C4-2B (cell line): ENCODE data around the gene MED6.

Experiments
- ZFX ChIP-seq: fragments of 450-650 bp; IDR thresholded peaks from 2 replicates; pipeline ENCODE4 v1.6.1; 2017
- TF ChIP-seq, protein P1 (sequence below): fragments of 450-650 bp; conservative IDR thresholded peaks from 2 replicates; pipeline ENCODE4 v1.5.1; 2017; ENCODE audit warnings: mild to moderate bottlenecking

DNA sequence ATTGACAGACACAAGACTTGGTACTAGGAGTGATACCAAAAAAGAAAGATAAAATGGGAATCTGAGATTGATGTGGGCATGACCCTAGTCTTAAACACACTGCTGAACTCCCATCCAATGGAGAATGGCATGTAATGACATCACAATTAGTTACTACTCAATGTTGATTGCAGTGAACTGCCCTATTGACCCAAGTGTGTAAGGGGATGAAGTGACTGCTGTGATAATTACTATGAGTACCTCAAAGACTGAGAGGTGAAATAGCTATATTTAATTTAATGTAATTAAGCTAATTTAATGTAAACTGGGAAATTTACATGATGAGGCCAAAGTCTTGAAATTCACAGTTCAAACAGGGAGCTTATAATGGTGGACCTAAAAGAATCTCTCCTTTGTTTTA is 65.6 kb downstream of the MED6 start, which contains the start of gene ADAM20:
- TF ChIP-seq, protein P1, sequence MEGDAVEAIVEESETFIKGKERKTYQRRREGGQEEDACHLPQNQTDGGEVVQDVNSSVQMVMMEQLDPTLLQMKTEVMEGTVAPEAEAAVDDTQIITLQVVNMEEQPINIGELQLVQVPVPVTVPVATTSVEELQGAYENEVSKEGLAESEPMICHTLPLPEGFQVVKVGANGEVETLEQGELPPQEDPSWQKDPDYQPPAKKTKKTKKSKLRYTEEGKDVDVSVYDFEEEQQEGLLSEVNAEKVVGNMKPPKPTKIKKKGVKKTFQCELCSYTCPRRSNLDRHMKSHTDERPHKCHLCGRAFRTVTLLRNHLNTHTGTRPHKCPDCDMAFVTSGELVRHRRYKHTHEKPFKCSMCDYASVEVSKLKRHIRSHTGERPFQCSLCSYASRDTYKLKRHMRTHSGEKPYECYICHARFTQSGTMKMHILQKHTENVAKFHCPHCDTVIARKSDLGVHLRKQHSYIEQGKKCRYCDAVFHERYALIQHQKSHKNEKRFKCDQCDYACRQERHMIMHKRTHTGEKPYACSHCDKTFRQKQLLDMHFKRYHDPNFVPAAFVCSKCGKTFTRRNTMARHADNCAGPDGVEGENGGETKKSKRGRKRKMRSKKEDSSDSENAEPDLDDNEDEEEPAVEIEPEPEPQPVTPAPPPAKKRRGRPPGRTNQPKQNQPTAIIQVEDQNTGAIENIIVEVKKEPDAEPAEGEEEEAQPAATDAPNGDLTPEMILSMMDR, result no peak
- no peak for TF ChIP-seq ZFX
